Activated gamma-delta T cell (primary cell): ENCODE data around the gene PAK5.

Experiments
- DNase-seq: peaks from one replicate; lab custom pipeline; 2025; lab: John Stamatoyannopoulos, UW

The PAK5 gene

DNA sequence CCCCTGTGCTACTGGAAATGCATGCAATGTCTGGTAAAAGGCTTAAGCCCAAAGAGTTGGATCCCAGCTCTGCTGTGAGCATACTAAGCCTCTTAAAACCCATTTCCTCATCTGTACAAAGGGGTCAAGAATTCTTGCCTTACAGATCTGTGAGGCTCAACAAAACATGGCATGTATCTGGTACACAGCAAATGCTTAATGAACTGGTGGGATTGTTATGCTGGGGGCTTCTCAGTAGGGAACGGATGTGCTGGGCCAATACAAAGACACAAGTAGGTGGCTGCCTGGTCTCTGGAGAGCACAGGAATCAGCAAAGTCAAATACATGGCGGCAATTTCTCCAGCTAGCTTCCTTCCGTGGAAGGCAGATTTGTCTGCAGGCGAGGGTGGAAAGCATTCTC lies 262.2 kb downstream of the PAK5 start:
- no peak for DNase-seq

DNA sequence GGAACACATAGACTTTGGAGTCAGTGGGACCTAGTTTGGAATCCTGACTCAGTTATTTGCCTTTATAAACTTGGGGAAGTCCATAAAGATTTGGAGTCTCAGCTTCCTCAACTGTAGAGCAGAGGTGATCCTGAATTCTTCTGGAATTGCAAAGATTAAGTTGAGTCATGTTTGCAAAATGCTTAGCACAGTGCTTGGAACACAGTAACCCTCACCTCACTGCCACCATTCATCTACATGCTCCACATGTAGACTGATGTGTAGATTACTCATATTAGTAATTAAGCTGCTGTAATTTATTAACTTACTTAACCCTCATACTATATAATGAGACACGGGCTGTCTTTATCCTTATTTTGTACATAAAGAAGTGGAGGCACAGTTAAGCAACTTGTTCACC lies 263.0 kb downstream of the PAK5 start:
- no peak for DNase-seq

DNA sequence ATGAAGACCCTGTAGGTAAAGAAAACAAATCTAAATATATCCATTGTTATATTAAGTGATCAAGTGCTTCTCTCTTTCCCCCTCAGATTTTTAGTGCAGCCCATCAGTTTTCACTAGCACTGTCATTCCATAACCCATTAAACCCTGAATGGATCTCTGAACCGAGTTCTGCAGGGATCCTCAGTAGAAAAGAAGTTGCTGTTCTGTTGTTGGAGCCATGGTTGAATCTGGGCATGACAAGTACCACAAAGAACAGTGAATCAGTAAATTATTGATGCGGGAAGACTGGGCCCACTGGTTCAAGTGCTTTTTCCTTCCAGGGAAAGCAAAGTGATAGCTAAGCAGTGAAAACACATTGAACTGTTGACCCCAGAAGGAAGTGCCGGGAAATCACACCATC lies 264.1 kb downstream of the PAK5 start:
- DNase-seq = no peak

DNA sequence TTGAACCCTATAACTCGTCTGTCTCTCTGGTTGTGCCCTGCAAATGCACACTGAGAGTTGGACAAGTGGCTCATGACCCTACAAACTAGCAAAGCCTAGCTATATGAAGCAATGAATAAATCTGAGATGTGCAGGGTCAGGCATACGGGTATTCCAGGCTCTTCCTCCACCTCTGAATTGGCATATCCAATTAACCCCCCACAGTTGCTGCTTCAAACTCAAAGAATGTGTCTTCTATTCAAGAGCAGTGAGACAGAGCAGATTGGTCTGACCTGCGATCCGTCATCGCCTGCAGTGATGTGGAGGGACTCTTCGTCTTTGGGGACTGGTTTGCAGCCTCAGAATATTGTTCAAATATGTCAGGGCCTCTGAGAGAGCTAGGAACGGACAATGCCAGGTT lies 264.7 kb downstream of the PAK5 start:
- no peak for DNase-seq

DNA sequence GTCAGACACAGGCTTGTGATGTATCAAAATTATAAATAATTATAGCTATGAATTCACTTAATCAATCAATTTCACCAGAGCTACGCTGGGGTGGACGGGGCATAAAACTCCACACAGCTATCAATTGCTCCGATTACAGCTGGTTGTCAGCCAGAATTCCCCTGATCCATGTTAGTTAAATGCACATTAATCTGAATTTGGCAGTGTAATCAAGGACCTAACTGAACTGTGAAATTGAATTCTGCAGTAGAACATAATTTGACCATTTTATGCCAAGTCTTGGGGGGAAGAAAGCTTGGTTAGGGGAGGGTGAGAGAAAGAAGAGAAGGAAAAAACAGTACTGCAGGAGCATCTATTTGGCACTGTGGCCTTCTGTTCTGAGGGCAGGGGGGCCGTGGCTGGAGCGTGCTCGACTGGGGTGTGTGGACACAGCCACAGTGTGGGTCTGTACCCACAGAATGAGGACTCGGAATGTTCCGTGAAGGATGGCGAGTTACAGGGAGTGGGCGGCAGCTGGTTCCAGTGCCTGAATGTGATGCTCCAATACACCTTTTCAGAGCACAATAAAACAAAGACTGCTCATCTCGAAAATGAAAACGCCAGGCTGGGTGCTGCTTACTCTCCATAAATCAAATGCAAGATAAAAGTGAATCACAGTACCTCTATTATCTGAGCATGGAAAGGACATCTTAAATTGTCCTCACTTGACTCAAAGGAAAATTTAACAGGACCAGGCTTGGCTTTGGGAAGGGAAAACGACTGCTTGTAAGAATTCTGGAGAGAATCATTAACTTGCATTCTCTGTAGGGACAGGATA lies 265.3 kb downstream of the PAK5 start:
- no peak for DNase-seq

DNA sequence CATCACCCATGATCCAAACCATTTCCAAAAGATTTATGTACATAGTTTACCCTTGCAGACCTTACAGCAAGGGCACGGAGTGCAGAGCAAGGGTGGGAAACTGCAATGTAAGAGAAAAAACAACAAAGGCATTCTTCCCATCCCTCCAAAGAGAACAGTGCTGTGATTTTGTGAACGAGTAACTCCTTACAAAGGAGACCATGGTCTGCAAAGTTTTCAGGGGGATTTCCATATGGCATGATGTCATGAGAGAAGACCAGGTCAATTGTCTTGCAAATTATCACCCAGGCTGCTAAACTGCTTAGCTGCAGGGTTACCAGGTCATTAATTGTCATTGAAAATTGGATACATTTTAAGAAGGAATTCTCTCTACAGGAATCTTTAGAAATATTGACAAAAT lies 266.2 kb downstream of the PAK5 start:
- no peak for DNase-seq

DNA sequence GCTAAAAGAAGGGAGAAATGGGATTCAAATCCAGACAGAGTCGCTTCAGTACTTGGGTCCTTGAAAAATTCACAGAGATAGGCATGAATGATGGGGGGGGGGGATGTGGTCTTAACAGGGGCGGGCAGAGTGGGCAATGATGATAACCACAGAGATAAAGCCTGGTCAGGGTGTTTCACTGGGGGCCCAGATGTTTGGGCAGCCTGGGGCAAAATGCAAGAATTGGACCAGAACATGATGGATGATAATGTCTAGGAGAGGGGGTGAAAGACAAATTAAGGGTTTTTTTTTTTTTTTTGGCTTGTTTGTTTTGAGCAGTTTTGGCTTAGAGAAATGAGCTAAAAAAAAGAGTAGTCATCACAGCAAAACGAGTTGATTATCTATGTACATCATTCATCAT lies 267.1 kb downstream of the PAK5 start:
- no peak for DNase-seq

DNA sequence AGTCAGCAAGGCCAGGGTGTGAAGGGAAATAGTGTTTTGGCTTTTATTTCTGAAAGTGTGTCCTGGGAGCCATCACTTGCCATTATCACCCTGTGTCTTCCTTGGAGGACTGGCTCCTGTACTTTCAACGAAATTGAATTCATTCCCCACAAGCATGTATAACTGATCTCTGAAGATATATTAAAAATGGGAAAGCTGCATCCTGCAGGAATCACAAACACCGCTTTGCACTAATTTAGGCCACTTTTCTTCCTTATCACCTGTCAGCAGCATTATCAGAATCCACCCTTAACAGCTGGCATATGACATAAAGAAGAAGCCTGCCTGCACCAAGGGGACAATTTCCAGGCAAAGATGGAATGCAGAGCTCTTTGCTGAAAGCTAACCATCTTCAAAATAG lies 268.3 kb downstream of the PAK5 start:
- DNase-seq = no peak

DNA sequence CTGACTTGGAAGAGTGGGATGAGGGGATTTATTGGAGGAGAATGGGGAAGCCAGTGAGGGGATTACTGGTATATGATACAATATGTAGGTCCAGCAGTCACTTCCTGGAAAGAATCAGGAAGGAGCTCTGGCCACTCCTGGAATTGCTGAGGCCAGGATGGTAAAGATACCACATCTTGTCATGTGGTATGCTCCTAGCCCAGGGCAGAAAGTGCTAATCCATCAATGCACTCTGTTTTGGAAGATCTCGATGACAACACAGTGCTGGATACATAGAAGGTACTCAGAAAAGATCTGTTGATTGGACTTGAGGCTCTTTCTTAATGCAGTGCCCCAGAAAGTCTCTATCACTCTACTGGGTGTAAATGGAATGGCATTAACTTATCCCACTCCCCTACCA lies 271.9 kb downstream of the PAK5 start:
- no peak for DNase-seq

DNA sequence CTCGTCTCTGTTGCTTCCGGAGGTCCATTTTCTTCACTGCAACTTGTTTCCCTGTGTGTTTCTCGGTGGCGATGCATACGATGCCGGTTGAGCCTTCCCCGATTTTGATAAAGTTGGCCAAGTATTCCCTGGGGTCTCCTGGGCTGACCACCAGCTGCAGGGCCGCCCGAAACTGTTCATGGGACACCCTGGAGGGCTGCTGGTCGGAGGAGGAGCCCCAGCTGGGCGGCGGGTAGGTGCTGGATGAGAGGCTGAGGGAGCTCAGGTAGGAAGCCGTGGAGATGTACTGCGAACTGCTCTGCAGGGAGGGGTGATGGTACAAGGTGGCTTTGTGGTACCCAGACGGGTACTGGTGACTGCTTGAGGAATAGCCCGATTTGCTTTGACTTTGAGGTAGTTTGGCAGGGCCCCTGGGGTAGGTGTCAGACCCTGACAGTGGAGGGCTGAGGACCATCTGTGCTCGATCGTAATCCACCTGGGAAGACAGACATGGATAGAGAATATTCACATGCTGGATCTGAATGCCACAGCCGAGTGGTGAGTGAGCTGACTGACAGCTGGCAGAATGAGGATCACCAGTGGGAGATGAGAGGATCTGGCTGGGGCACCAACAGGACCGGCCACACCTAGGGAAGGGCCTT lies 272.8 kb downstream of the PAK5 start:
- DNase-seq = no peak

DNA sequence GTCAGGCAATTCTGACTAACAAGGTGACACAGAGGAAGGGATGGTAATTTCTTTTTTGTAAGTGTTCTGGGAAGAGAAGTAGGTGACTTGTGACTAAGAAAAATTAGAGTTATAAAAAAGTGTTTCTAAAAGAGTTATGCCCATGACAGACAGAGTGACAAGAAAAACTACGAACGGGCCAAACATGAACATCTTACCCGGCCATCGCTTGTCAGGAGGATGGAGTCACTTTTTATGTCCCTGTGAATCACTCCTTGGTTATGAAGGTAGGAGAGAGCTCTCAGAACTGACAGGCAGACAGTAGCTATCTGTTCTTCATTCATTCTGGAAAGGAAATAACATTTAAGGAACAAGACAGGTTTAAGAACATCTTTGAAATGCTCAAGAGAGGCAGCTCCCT lies 281.5 kb downstream of the PAK5 start:
- no peak for DNase-seq

DNA sequence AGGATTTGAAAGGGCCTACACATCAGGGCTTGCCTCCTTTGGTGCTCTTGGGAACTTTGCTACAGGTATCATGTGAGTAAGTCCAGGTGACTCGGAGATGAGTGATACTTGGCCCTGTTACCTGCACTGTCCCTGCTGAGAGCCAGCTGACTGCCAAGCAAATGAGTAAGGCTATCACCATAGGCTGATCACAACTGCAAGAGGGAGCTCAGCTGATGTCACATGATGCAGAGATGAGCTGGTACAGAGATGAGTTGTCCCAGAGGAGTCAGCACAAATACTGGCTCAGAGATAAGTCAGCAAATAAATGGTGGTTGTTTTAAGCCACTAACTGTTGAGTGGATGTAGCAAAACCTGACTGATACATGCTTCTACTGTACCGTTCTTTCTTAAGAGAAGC lies 283.1 kb downstream of the PAK5 start:
- no peak for DNase-seq

DNA sequence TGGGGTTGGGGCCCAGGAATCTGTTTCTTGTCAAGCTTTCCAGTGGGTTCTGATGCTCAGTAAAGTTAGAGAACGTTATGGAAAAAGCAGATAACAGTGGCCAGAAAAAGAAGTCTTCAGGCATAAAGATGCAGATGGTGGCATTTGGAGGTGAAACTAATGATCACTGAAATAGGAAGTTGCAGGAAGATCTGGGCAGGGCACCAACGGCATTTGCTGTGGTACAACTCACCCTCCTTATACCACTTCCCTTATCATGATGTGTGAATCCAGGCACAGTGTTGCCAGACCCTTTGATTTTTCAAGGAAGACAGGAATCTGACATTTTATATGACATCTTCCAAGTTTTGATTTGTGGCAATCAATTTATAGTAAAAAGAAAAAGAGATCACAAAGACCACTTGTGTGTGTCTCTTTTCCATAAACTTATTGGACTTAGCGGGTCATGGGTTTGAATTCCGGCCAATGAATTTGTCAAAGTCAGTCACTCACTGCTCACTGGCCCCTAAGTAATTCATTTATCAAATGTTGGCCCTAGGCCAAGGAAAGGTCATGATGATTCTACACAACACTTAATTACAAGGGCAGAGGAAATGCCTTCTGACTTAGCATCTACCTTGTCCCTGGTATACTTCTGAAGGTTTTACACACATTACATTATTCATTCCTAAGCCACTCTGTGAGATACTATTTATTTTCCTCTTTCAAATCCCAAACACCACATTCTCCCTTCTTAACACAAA lies 286.9 kb downstream of the PAK5 start:
- DNase-seq = no peak

DNA sequence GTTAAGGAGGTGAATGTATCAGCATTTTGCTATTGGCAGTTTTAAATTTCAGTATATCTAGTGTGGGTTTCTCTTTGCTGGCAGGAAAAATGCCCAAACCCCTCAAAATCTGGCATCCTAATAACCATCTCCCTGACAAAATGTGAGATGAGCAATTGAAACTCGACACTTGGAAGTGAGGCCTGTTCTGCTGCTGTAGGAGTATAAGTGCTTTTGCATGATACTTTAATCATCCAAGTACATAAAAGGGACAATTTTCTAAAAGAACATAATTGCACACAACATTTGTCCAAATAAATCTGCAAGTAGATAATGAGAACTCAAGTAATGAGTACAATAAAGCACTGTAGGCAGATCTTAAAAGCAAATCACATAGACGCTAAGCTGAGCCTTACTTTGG lies 288.0 kb downstream of the PAK5 start:
- no peak for DNase-seq

DNA sequence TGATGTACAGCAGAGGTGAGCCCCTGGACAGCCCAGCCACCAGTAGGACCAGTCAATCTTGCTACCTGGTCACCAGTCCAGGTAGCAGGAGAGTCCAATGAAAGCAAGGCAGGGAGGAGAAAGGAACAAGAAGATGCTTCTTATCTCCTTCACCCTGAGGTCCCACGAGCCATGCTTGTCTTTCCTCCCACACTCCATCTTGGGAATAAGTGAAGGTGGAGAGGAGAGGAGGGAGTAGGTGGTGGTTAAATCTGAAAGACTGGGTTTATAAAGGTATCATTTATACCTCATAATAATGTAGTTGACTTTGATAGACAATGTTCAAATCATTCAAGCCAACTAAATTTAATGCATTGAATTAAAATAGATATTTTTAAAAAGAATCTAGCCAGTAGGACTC lies 288.6 kb downstream of the PAK5 start:
- DNase-seq = no peak

DNA sequence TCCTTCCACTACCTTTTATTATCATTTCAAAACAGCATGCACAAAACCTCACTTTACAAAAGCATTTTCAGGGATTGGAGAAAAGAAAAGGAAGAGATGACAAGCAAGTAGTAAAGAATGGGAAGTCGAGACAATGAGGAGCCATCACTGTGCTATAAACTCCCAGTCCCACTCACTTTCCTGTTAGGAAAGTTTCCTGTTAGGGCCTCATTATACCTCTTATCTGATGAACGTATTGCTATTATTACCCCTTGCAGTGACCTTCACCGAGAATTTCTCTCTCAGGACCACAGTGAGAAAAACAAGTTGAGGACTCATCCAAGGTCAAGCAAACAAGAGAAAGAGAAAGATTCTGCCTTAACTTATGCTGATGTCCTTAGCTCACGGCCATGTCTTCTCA lies 295.7 kb downstream of the PAK5 start:
- DNase-seq = no peak

DNA sequence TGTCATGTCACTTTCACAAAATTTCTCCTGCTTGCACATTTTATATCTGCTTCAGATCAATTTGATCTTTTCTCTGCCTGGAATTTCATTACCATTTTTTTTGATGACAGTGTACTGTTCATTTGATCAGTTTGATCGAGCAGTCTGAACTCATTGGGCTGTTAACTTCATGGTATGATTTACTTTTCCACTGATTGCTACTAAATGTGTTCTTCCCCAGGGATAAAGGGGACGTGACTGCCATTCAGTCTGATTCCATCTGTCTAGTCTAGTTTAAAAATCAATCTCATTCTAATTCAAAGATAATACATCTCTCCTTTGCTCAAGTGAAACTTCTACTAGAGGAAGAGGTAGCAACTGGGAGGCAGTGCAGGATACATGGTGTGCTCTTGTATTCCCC lies 303.4 kb downstream of the PAK5 start:
- no peak for DNase-seq

DNA sequence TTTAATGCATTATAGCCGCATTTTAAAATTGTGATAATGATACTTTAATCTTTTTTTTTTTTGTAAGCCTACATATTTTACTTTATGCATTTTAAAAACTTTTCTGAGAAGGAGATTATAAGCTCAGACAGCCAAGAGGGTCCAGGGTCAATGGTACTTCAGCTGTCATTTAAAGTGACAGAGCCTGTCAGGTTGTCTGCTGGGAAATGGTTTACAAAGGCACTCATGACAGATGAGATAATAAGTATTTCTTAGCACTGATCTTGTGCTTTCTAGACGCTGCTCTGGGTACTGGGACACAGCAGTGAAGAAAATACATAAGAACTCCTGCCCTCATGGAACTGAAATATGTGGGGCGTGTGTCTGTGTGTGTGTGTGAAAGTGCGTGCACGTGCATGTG lies 304.9 kb downstream of the PAK5 start:
- DNase-seq = no peak

DNA sequence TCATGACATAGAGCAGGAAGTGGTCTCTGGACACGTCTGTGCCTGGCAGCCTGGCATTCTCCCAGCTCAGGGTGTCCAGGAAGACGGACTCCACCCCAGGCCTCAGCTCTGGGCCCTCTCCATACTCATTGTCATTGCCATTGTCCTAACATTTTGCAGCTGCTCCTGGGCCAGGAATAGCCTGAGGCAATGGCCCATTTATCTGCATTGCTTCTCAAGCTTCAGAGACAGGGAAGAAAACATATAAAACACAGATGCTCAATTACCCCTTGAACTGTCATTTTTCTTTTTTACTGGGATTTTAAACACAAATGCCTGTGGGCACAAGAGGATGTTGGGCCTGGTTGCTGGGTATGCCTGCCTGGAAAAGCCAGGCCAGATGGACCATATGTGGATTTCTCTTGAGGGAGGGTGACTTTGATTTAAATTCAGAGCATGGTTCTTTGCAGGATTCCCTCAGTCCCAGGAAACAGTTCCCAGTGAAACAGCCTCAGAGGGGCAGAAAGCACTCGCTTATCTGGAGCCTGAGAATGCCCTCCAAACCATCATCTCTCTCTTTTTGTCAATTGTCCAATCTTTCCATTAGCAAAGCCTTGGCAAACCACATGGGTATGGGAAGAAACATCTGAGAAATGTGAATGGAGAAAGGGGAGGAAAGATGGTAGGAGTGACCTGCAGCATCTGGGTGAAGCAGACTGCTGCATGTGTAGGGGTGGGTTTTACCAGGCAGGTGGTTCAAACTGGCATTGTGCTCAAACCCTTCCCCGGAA lies 306.6 kb downstream of the PAK5 start:
- DNase-seq = no peak

DNA sequence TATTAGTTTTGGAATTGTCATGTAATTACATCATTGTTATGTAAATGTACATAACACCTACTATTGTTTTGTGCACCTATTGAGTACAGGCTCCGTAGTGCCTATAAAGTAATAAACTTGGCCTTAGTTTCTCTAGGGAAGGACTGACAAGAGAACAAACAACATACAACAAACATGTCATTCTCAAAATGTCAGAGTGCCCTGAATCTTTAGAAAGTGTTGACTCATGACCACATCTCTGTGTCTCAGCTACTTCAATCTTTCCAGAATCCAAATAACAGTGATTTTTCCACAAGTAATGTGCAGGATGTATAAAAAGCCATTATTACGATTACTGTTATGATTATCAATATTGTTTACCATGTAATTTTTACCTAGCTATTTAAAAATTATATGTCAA lies 307.3 kb downstream of the PAK5 start:
- no peak for DNase-seq

DNA sequence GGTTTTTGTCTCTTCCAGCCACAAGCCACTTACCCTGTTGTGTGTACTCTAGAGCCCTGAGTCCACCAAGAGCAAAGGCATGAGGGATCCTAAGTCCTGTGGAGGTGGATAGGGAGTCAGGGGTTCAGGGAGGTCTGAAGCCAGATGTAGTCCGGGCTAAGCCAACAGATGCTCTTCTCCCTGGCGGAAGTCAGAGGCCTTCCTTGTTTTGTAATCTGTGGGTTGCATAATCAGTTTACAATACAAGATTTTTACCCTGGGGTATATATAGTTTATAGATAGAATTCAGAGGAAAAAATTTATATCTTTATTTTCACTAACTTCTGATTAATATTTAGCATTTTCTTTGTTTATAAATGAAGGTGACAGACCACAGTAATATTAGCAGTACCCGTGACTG lies 315.2 kb downstream of the PAK5 start:
- DNase-seq = no peak

DNA sequence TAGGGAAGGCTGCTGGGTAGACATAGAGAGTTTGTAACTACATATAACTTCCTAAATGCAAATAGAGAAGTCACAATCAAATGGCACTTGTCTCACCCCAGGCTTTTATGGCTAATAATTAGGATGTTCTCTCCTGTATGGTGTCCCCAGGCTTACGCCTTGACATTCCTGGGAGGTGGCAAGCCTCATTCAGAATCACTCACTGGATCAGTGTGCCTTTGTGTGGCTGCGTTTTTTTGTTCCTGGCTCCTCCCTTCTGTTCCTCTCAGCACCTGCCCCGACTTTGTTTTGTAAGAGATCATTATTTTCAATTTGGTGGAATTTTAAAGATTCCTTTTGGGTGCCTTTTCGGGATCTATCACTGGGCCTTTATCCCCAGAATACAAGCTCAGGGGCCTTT lies 318.8 kb downstream of the PAK5 start:
- no peak for DNase-seq
